GM12878 (cell line): ENCODE results near the gene SSBP2.

Experiments used
- CTCF ChIP-seq, 3 experiments: IDR thresholded peaks in 2 of 3; conservative IDR thresholded peaks in 1 of 3; 2 replicates each; pipeline ENCODE4 v1.5.1; 2011; ENCODE audit warnings: low read depth in 3 of 3, low read length in 3 of 3, mild to moderate bottlenecking in 3 of 3, control low read depth in 2 of 3, moderate library complexity in 2 of 3, inconsistent platforms in 1 of 3, mixed read lengths in 1 of 3; ENCODE audit not compliant: control insufficient read depth in 2 of 3, insufficient read depth in 1 of 3; ENCODE audit errors: extremely low read depth in 1 of 3
- EZH2 ChIP-seq: IDR thresholded peaks from 2 replicates; pipeline ENCODE4 v1.6.1; 2012; ENCODE audit warnings: low read depth, mild to moderate bottlenecking, control low read depth, inconsistent platforms, low read length, borderline replicate concordance; ENCODE audit not compliant: control insufficient read depth

- TF ChIP-seq EZH2 = no peak
- TF ChIP-seq CTCF (IDR thresholded peaks at IDR 0.05 in 2 of 3, conservative IDR thresholded peaks at IDR 0.05 in 1 of 3; ENCODE audit: control insufficient read depth in 2 of 3, extremely low read depth in 1 of 3, insufficient read depth in 1 of 3, low read depth in 3 of 3, low read length in 3 of 3) = no peak
These were observed 24.6 kb downstream of the SSBP2 start for GRCh38 chr5:81726297-81726696.
